MM.1S (cell line): Measurements from ENCODE around the gene CFAP99.

Experiments used
- DNase-seq: peaks from one replicate; pipeline ENCODE4 v3.0.0-alpha.2; 2015
- H2AFZ ChIP-seq: fragments of 300-600 bp; sonication (generic); 2 replicates; pipeline ENCODE4 v1.6.0; 2016; ENCODE audit warnings: antibody characterized with exemption, low read length
- H3F3A ChIP-seq: fragments of 300-600 bp; sonication (generic); 2 replicates; pipeline ENCODE4 v1.6.1; 2016; ENCODE audit warnings: mild to moderate bottlenecking, antibody characterized with exemption, low read length, moderate library complexity, mixed read lengths; ENCODE audit not compliant: insufficient read depth
- H3K27ac ChIP-seq: fragments of 300-600 bp; sonication (generic); 2 replicates; pipeline ENCODE4 v1.5.1; 2016; ENCODE audit warnings: mild to moderate bottlenecking, low read length
- H3K27me3 ChIP-seq: fragments of 300-600 bp; sonication (generic); replicated peaks from 2 replicates; pipeline ENCODE4 v1.6.0; 2016; ENCODE audit warnings: low read length; ENCODE audit not compliant: insufficient read depth
- H3K36me3 ChIP-seq: fragments of 300-600 bp; sonication (generic); replicated peaks from 2 replicates; pipeline ENCODE4 v1.6.1; 2016; ENCODE audit warnings: mild to moderate bottlenecking, low read length, mixed read lengths; ENCODE audit not compliant: insufficient read depth
- H3K4me1 ChIP-seq: fragments of 300-600 bp; sonication (generic); 2 replicates; pipeline ENCODE4 v1.6.1; 2016; ENCODE audit warnings: low read length, mixed read lengths
- H3K4me2 ChIP-seq: fragments of 300-600 bp; sonication (generic); 2 replicates; pipeline ENCODE4 v1.6.0; 2016; ENCODE audit warnings: low read depth, low read length
- H3K4me3 ChIP-seq: fragments of 300-600 bp; sonication (generic); 2 replicates; pipeline ENCODE4 v1.5.1; 2016; ENCODE audit warnings: low read length, mixed read lengths
- H3K79me2 ChIP-seq: fragments of 300-600 bp; sonication (generic); 2 replicates; pipeline ENCODE4 v1.6.1; 2016; ENCODE audit warnings: mixed run types, low read length, mixed read lengths
- H3K9ac ChIP-seq: fragments of 300-600 bp; sonication (generic); 2 replicates; pipeline ENCODE4 v1.6.1; 2016; ENCODE audit warnings: low read length, mixed read lengths
- H3K9me2 ChIP-seq: fragments of 300-600 bp; sonication (generic); replicated peaks from 2 replicates; pipeline ENCODE4 v1.6.1; 2016; ENCODE audit warnings: mild to moderate bottlenecking, low read length, mixed read lengths; ENCODE audit not compliant: insufficient read depth
- H3K9me3 ChIP-seq: fragments of 300-600 bp; sonication (generic); replicated peaks from 2 replicates; pipeline ENCODE4 v1.6.1; 2016; ENCODE audit warnings: mild to moderate bottlenecking, low read length, mixed read lengths; ENCODE audit not compliant: insufficient read depth
- H4K20me1 ChIP-seq: fragments of 300-600 bp; sonication (generic); 2 replicates; pipeline ENCODE4 v1.6.1; 2016; ENCODE audit warnings: mild to moderate bottlenecking, low read length, moderate library complexity, mixed read lengths; ENCODE audit not compliant: insufficient read depth
- EZH2 ChIP-seq: fragments of 300-600 bp; sonication (generic); optimal IDR thresholded peaks from 2 replicates; pipeline ENCODE3; 2017; ENCODE audit warnings: low read depth, mild to moderate bottlenecking, antibody characterized with exemption, low read length, mixed read lengths
- EZH2phosphoT487 ChIP-seq: fragments of 300-600 bp; sonication (generic); IDR thresholded peaks from 2 replicates; pipeline ENCODE4 v1.6.1; 2018; ENCODE audit warnings: antibody characterized with exemption, low read length
- TF ChIP-seq, protein P1 (sequence below): fragments of 300-600 bp; sonication (generic); IDR thresholded peaks from 2 replicates; pipeline ENCODE4 v1.5.1; 2016; ENCODE audit warnings: antibody characterized with exemption, low read length, mixed read lengths

Gene CFAP99

DNA sequence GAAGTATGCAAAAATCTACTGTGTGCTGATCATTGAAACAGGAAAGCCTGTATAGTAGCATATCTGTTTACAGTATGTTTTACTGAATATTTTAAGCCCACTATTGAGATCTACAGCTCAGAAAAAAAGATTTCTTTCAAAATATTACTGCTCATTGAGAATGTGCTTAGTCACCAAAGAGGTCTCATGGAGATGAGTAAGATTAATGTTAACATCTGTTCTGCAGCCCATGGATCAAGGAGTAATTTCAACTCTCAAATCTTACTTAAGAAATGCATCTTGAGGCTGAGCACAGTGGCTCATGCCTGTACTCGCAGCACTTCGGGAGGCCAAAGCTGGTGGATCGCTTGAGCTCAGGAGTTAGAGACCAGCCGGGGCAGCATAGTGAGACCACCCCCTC, 53.4 kb downstream of the CFAP99 start:
- H3K9ac ChIP-seq: no peak overlapping the region
- peaks cover 6% of the 10 kb centered on the region; the same call in 1 of the 2 replicates for H3K4me1 ChIP-seq
- H3K9me3 ChIP-seq: no peaks in the 10 kb centered on the region
- H3K4me3 ChIP-seq: no peak overlapping the region
- H3K36me3 ChIP-seq: peaks cover 14% of the 10 kb centered on the region
- no peak overlapping the region for H3K4me2 ChIP-seq
- no peaks in the 10 kb centered on the region for H3K27me3 ChIP-seq
- no peak for DNase-seq
- H3K79me2 ChIP-seq: peaks cover 95% of the 10 kb centered on the region
- no peak overlapping the region for H3K27ac ChIP-seq
- H2AFZ ChIP-seq: no peak overlapping the region
- H3F3A ChIP-seq: peaks cover 11% of the 10 kb centered on the region; the same call in 1 of the 2 replicates
- H4K20me1 ChIP-seq: peaks cover 58% of the 10 kb centered on the region
- TF ChIP-seq, protein P1, sequence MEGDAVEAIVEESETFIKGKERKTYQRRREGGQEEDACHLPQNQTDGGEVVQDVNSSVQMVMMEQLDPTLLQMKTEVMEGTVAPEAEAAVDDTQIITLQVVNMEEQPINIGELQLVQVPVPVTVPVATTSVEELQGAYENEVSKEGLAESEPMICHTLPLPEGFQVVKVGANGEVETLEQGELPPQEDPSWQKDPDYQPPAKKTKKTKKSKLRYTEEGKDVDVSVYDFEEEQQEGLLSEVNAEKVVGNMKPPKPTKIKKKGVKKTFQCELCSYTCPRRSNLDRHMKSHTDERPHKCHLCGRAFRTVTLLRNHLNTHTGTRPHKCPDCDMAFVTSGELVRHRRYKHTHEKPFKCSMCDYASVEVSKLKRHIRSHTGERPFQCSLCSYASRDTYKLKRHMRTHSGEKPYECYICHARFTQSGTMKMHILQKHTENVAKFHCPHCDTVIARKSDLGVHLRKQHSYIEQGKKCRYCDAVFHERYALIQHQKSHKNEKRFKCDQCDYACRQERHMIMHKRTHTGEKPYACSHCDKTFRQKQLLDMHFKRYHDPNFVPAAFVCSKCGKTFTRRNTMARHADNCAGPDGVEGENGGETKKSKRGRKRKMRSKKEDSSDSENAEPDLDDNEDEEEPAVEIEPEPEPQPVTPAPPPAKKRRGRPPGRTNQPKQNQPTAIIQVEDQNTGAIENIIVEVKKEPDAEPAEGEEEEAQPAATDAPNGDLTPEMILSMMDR: no peak
- TF ChIP-seq EZH2: no peak
- TF ChIP-seq EZH2phosphoT487: no peak
- no peaks in the 10 kb centered on the region for H3K9me2 ChIP-seq

- no peaks in the 10 kb centered on the region for H3K9me3 ChIP-seq
- H3K36me3 ChIP-seq: no peaks in the 10 kb centered on the region
- no peaks in the 10 kb centered on the region for H3K9me2 ChIP-seq
- H3K4me2 ChIP-seq: no peak overlapping the region
- H4K20me1 ChIP-seq: peaks cover 90% of the 10 kb centered on the region
- no peak overlapping the region for H3K27ac ChIP-seq
- peaks cover 100% of the 10 kb centered on the region for H3K79me2 ChIP-seq
- no peaks in the 10 kb centered on the region for H3K27me3 ChIP-seq
- H2AFZ ChIP-seq: no peak overlapping the region
- H3F3A ChIP-seq: peaks cover 6% of the 10 kb centered on the region; the same call in 1 of the 2 replicates
- no peak overlapping the region for H3K9ac ChIP-seq
- no peak overlapping the region for H3K4me3 ChIP-seq
- peaks cover 27% of the 10 kb centered on the region for H3K4me1 ChIP-seq
- DNase-seq: no peak
- TF ChIP-seq EZH2phosphoT487 (no peak), EZH2 (no peak)
- TF ChIP-seq, protein P1: no peak
Observed at GRCh38 chr4:2478229-2478628, 59.5 kb downstream of the CFAP99 start.

DNA sequence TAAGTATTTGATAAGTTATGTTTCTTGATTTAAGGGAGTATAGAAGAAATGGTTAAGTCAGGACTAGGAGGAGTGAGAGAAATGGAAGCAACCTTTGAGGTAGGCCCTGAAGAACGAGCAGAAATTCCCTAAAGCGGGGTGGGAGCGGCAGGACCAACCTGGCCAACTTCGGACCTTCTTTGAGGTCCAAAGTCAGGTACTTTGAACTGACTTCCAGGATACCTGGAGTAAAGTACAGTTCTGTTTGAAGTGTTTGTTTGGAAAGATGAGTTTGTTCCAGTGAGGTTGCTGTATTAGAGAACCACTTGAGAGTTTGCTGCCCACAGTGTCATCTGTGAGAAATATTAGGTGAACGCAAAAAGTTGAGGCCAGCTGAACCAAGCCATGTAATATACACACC, 61.9 kb downstream of the CFAP99 start:
- Histone ChIP-seq H3K9ac (no peak overlapping the region), H3K4me3 (no peak overlapping the region), H3K27me3 (no peaks in the 10 kb centered on the region), H4K20me1 (peaks cover 91% of the 10 kb centered on the region), H3K36me3 (no peaks in the 10 kb centered on the region), H3F3A (peaks cover 23% of the 10 kb centered on the region), H3K4me2 (no peak overlapping the region), H3K4me1 (peaks cover 44% of the 10 kb centered on the region), H3K9me2 (no peaks in the 10 kb centered on the region), H2AFZ (no peak overlapping the region), H3K79me2 (peaks cover 99% of the 10 kb centered on the region), H3K27ac (no peak overlapping the region), H3K9me3 (no peaks in the 10 kb centered on the region)
- TF ChIP-seq EZH2phosphoT487 (no peak), EZH2 (no peak)
- TF ChIP-seq, protein P1: no peak
- no peak for DNase-seq
